SH-SY5Y (cell line): ENCODE data around the gene EPB41L4B.

Source experiments
- GATA2 ChIP-seq: IDR thresholded peaks from 2 replicates; pipeline ENCODE4 v1.6.1; 2011; ENCODE audit warnings: mild to moderate bottlenecking, low read depth, low read length
- GATA3 ChIP-seq: IDR thresholded peaks from 2 replicates; pipeline ENCODE4 v1.6.1; 2011; ENCODE audit warnings: low read depth, mild to moderate bottlenecking, low read length, moderate library complexity

DNA sequence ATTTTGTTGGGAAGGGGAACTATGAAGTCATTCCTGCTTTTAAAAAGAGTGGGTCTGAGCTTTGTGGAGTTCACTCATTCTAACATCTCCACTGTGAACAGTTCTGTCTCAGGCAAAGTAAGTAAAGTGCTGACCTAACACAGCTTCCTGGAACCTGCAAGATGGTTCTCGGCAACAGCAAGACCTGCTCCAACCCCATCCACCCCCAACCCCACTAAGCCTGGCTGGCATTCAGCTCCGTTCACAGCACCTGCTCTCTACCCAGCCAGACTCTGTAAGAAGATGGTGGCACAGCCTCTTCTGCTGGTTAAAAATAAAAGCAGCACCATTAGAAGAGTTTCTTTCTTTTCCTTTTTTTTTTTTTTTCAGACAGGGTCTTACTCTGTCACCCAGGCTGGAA lies 42.0 kb downstream of the EPB41L4B start:
- TF ChIP-seq GATA3: no peak
- no peak for TF ChIP-seq GATA2
